ENCODE data around the gene PIWIL1.

The PIWIL1 gene

GRCh38 chr12:130308393-130308792 is 29.3 kb upstream of the PIWIL1 start:
- Histone ChIP-seq H3K9me3 (ENCODE audit: insufficient read depth, low read depth, low read length) (no peaks in the 10 kb centered on the region), H3K4me1 (ENCODE audit: insufficient read depth, low read length) (no peaks in the 10 kb centered on the region)

GRCh38 chr12:130316251-130316650 is 21.4 kb upstream of the PIWIL1 start:
- Histone ChIP-seq H3K27me3 (ENCODE audit: insufficient read depth, low read length) (peaks cover 8% of the 10 kb centered on the region), H3K4me3 (ENCODE audit: low read length) (no peak overlapping the region), H3K4me1 (ENCODE audit: insufficient read depth, low read length) (no peaks in the 10 kb centered on the region), H3K9me3 (ENCODE audit: insufficient read depth, low read depth, low read length) (no peaks in the 10 kb centered on the region), H3K27ac (ENCODE audit: low read length) (no peak overlapping the region), H3K9ac (ENCODE audit: low read depth, low read length) (no peak overlapping the region), H3K36me3 (ENCODE audit: insufficient read depth, low read depth, low read length) (no peaks in the 10 kb centered on the region)

More at GRCh38 chr12:130308393-130308792, 29.3 kb upstream of the PIWIL1 start:
- no peaks in the 10 kb centered on the region for H3K36me3 ChIP-seq (ENCODE audit: insufficient read depth, low read depth, low read length)
- peaks cover 12% of the 10 kb centered on the region; the same call in 1 of the 2 replicates for H3K27me3 ChIP-seq (ENCODE audit: insufficient read depth, low read length)
- H3K4me3 ChIP-seq (ENCODE audit: low read length): no peak overlapping the region
- H3K27ac ChIP-seq (ENCODE audit: low read length): no peak overlapping the region
- H3K9ac ChIP-seq (ENCODE audit: low read depth, low read length): no peak overlapping the region

- H3K4me1 ChIP-seq (ENCODE audit: insufficient read depth, low read length): no peaks in the 10 kb centered on the region
- H3K4me3 ChIP-seq (ENCODE audit: low read length): no peak overlapping the region
- H3K9ac ChIP-seq (ENCODE audit: low read depth, low read length): no peak overlapping the region
- no peak overlapping the region for H3K27ac ChIP-seq (ENCODE audit: low read length)
- H3K27me3 ChIP-seq (ENCODE audit: insufficient read depth, low read length): peaks cover 22% of the 10 kb centered on the region
- H3K36me3 ChIP-seq (ENCODE audit: insufficient read depth, low read depth, low read length): no peaks in the 10 kb centered on the region
- H3K9me3 ChIP-seq (ENCODE audit: insufficient read depth, low read depth, low read length): no peaks in the 10 kb centered on the region
Measured at GRCh38 chr12:130320536-130320935, 17.2 kb upstream of the PIWIL1 start.

- Histone ChIP-seq H3K36me3 (ENCODE audit: insufficient read depth, low read depth, low read length) (no peaks in the 10 kb centered on the region), H3K9me3 (ENCODE audit: insufficient read depth, low read depth, low read length) (no peaks in the 10 kb centered on the region), H3K4me3 (ENCODE audit: low read length) (no peak overlapping the region)
Measured at GRCh38 chr12:130322263-130322662, 15.4 kb upstream of the PIWIL1 start.

GRCh38 chr12:130330685-130331084 is 7.0 kb upstream of the PIWIL1 start:
- Histone ChIP-seq H3K27ac (ENCODE audit: low read length) (no peak overlapping the region), H3K4me3 (ENCODE audit: low read length) (no peak overlapping the region), H3K27me3 (ENCODE audit: insufficient read depth, low read length) (peaks cover 32% of the 10 kb centered on the region), H3K4me1 (ENCODE audit: insufficient read depth, low read length) (no peaks in the 10 kb centered on the region; the same call in 1 of the 2 replicates), H3K36me3 (ENCODE audit: insufficient read depth, low read depth, low read length) (no peaks in the 10 kb centered on the region), H3K9me3 (ENCODE audit: insufficient read depth, low read depth, low read length) (no peaks in the 10 kb centered on the region), H3K9ac (ENCODE audit: low read depth, low read length) (no peak overlapping the region)

More at GRCh38 chr12:130322263-130322662, 15.4 kb upstream of the PIWIL1 start:
- no peaks in the 10 kb centered on the region for H3K4me1 ChIP-seq (ENCODE audit: insufficient read depth, low read length)
- no peak overlapping the region for H3K27ac ChIP-seq (ENCODE audit: low read length)
- no peak overlapping the region for H3K9ac ChIP-seq (ENCODE audit: low read depth, low read length)
- H3K27me3 ChIP-seq (ENCODE audit: insufficient read depth, low read length): peaks cover 25% of the 10 kb centered on the region

GRCh38 chr12:130331146-130331545 is 6.5 kb upstream of the PIWIL1 start:
- H3K4me3 ChIP-seq (ENCODE audit: low read length): no peak overlapping the region
- H3K4me1 ChIP-seq (ENCODE audit: insufficient read depth, low read length): no peaks in the 10 kb centered on the region; the same call in 1 of the 2 replicates
- H3K9ac ChIP-seq (ENCODE audit: low read depth, low read length): no peak overlapping the region
- H3K9me3 ChIP-seq (ENCODE audit: insufficient read depth, low read depth, low read length): no peaks in the 10 kb centered on the region
- no peaks in the 10 kb centered on the region for H3K36me3 ChIP-seq (ENCODE audit: insufficient read depth, low read depth, low read length)
- H3K27me3 ChIP-seq (ENCODE audit: insufficient read depth, low read length): peaks cover 31% of the 10 kb centered on the region
- H3K27ac ChIP-seq (ENCODE audit: low read length): no peak overlapping the region

GRCh38 chr12:130333341-130333740 is 4.3 kb upstream of the PIWIL1 start:
- Histone ChIP-seq H3K36me3 (ENCODE audit: insufficient read depth, low read depth, low read length) (no peaks in the 10 kb centered on the region), H3K9me3 (ENCODE audit: insufficient read depth, low read depth, low read length) (no peaks in the 10 kb centered on the region)

GRCh38 chr12:130334399-130334798 is 3.3 kb upstream of the PIWIL1 start:
- no peaks in the 10 kb centered on the region for H3K9me3 ChIP-seq (ENCODE audit: insufficient read depth, low read depth, low read length)
- H3K27me3 ChIP-seq (ENCODE audit: insufficient read depth, low read length): peaks cover 27% of the 10 kb centered on the region
- H3K9ac ChIP-seq (ENCODE audit: low read depth, low read length): no peak overlapping the region
- H3K36me3 ChIP-seq (ENCODE audit: insufficient read depth, low read depth, low read length): no peaks in the 10 kb centered on the region
- no peak overlapping the region for H3K27ac ChIP-seq (ENCODE audit: low read length)
- H3K4me1 ChIP-seq (ENCODE audit: insufficient read depth, low read length): no peaks in the 10 kb centered on the region; the same call in 1 of the 2 replicates
- no peak overlapping the region for H3K4me3 ChIP-seq (ENCODE audit: low read length)

More at GRCh38 chr12:130333341-130333740, 4.3 kb upstream of the PIWIL1 start:
- Histone ChIP-seq H3K9ac (ENCODE audit: low read depth, low read length) (no peak overlapping the region), H3K27me3 (ENCODE audit: insufficient read depth, low read length) (peaks cover 21% of the 10 kb centered on the region), H3K27ac (ENCODE audit: low read length) (no peak overlapping the region), H3K4me3 (ENCODE audit: low read length) (no peak overlapping the region), H3K4me1 (ENCODE audit: insufficient read depth, low read length) (no peaks in the 10 kb centered on the region; the same call in 1 of the 2 replicates)

GRCh38 chr12:130334937-130335336 is 2.8 kb upstream of the PIWIL1 start:
- no peak overlapping the region for H3K9ac ChIP-seq (ENCODE audit: low read depth, low read length)
- H3K4me1 ChIP-seq (ENCODE audit: insufficient read depth, low read length): peaks cover 5% of the 10 kb centered on the region; the same call in 1 of the 2 replicates
- H3K36me3 ChIP-seq (ENCODE audit: insufficient read depth, low read depth, low read length): no peaks in the 10 kb centered on the region

GRCh38 chr12:130335517-130336392 is 1.9 kb upstream of the PIWIL1 start:
- Histone ChIP-seq H3K27ac (ENCODE audit: low read length) (no peak overlapping the region), H3K36me3 (ENCODE audit: insufficient read depth, low read depth, low read length) (no peaks in the 10 kb centered on the region), H3K9ac (ENCODE audit: low read depth, low read length) (no peak overlapping the region), H3K9me3 (ENCODE audit: insufficient read depth, low read depth, low read length) (no peaks in the 10 kb centered on the region), H3K4me3 (ENCODE audit: low read length) (no peak overlapping the region), H3K4me1 (ENCODE audit: insufficient read depth, low read length) (peaks cover 6% of the 10 kb centered on the region; the same call in 1 of the 2 replicates), H3K27me3 (ENCODE audit: insufficient read depth, low read length) (peaks cover 40% of the 10 kb centered on the region)

More at GRCh38 chr12:130334937-130335336, 2.8 kb upstream of the PIWIL1 start:
- no peak overlapping the region for H3K4me3 ChIP-seq (ENCODE audit: low read length)
- peaks cover 32% of the 10 kb centered on the region for H3K27me3 ChIP-seq (ENCODE audit: insufficient read depth, low read length)
- H3K27ac ChIP-seq (ENCODE audit: low read length): no peak overlapping the region
- no peaks in the 10 kb centered on the region for H3K9me3 ChIP-seq (ENCODE audit: insufficient read depth, low read depth, low read length)

- no peak overlapping the region for H3K9ac ChIP-seq (ENCODE audit: low read depth, low read length)
- H3K27ac ChIP-seq (ENCODE audit: low read length): no peak overlapping the region
- no peak overlapping the region for H3K4me3 ChIP-seq (ENCODE audit: low read length)
- no peaks in the 10 kb centered on the region for H3K36me3 ChIP-seq (ENCODE audit: insufficient read depth, low read depth, low read length)
- peaks cover 6% of the 10 kb centered on the region; the same call in 1 of the 2 replicates for H3K4me1 ChIP-seq (ENCODE audit: insufficient read depth, low read length)
- no peaks in the 10 kb centered on the region for H3K9me3 ChIP-seq (ENCODE audit: insufficient read depth, low read depth, low read length)
- H3K27me3 ChIP-seq (ENCODE audit: insufficient read depth, low read length): peaks cover 50% of the 10 kb centered on the region
Measured at GRCh38 chr12:130336723-130337487, 782 bp upstream of the PIWIL1 start.
